NCI-H748 (cell line): ENCODE measurements around the gene TSPAN33.
A peak's percentile ranks its signal among the peaks of the same experiment; 100 is the strongest.
"Not testable (repeated sequence)": the region's sequence is repeated elsewhere in the genome, so short reads cannot be mapped to it uniquely, and the experiment has no call there.

Experiments
- DNase-seq: peaks from one replicate; lab custom pipeline; 2025; ENCODE audit not compliant: unreplicated experiment; lab: John Stamatoyannopoulos, UW

TSPAN33 gene

GRCh38 chr7:129205126-129205818, 60.8 kb downstream of the TSPAN33 start:
- DNase-seq: no peak

DNA sequence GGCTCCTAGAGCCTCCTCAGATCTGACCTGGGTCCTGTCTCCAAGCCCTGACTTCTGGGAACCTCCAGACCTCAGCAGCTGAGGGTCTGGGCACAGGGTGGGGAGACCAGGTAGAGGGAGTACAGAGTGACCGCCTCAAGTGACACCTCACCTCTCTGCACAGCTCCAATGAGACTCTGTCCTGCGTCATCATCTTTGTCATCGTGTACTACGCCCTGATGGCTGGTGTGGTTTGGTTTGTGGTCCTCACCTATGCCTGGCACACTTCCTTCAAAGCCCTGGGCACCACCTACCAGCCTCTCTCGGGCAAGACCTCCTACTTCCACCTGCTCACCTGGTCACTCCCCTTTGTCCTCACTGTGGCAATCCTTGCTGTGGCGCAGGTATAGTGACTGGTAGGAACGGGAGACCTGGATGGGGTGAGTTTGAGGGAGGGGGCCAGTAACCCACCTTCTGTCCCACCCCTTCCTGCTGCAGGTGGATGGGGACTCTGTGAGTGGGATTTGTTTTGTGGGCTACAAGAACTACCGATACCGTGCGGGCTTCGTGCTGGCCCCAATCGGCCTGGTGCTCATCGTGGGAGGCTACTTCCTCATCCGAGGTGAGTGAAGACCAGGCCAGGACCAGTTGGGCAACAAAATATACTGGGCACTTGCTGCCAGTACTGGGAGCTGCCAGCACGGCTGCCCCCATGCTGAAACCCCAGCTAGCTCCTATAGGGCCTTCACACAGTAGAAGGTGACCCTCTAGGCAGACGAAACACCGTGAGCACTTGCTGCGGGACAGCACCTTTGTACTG, 61.7 kb downstream of the TSPAN33 start:
- DNase-seq: no peak

- DNase-seq: no peak
Observed at GRCh38 chr7:129208667-129209066, 64.2 kb downstream of the TSPAN33 start.

- no peak for DNase-seq
Observed at GRCh38 chr7:129209067-129209926, 64.8 kb downstream of the TSPAN33 start.

DNA sequence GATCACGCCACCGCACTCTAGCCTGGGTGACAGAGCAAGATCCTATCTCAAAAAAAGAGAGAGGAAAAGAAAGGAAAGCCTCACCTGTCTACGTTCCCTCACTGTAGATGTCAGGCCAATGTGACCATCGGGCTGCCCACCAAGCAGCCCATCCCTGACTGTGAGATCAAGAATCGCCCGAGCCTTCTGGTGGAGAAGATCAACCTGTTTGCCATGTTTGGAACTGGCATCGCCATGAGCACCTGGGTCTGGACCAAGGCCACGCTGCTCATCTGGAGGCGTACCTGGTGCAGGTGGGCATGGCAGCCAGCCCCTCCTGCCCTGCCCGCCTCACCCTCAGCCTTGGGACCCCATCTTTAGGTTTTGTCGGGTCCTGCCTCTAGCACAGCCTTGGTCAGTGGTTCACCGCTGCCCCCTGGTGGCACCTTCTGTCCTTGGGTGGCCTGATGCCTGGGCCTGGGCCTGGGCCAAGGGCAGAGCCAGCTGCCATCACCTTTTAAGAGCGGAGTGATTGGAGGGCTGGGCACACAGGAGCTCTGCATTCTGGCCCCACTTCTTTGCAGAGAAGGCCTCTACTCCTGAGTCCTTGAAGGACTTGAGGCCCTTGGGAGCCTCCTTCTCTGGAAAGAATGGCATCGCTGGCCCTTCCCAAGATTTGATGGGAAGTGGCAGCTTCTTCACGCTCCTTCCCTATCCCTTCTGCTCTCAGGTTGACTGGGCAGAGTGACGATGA, 65.9 kb downstream of the TSPAN33 start:
- DNase-seq: peak; percentile 56

DNA sequence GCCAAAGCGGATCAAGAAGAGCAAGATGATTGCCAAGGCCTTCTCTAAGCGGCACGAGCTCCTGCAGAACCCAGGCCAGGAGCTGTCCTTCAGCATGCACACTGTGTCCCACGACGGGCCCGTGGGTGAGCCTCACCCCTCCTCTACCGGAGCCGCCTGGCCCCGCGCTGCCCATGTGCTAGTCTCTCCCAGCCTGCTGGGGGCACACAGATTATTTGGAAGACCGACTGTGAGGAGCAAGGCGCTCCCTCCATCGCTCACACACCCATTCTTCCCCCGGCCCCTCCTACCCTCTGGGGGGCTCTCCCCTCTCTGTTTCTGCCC, 66.4 kb downstream of the TSPAN33 start:
- DNase-seq: no peak

DNA sequence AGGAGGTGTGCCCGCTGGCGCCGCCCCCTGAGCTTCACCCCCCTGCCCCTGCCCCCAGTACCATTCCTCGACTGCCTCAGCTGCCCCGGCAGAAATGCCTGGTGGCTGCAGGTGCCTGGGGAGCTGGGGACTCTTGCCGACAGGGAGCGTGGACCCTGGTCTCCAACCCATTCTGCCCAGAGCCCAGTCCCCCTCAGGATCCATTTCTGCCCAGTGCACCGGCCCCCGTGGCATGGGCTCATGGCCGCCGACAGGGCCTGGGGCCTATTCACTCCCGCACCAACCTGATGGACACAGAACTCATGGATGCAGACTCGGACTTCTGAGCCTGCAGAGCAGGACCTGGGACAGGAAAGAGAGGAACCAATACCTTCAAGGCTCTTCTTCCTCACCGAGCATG, 67.6 kb downstream of the TSPAN33 start:
- no peak for DNase-seq

- no peak for DNase-seq
Observed at GRCh38 chr7:129212596-129212995, 68.1 kb downstream of the TSPAN33 start.

GRCh38 chr7:129213828-129214227, 69.3 kb downstream of the TSPAN33 start:
- peak; percentile 68 for DNase-seq

DNA sequence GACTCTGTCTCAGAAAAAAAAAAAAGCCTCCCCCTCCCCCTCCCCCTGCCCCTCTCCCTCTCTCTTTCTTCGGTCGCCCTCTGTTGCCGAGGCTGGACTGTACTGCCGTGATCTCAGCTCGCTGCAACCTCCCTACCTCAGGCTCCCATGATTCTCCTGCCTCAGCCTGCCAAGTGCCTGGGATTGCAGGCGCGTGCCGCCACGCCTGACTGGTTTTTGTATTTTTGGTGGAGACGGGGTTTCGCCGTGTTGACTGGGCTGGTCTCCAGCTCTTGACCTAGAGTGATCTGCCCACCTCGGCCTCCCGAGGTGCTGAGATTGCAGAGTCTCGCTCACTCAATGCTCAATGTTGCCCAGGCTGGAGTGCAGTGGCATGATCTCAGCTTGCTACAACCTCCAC, 71.2 kb downstream of the TSPAN33 start:
- not testable (repeated sequence) for DNase-seq

DNA sequence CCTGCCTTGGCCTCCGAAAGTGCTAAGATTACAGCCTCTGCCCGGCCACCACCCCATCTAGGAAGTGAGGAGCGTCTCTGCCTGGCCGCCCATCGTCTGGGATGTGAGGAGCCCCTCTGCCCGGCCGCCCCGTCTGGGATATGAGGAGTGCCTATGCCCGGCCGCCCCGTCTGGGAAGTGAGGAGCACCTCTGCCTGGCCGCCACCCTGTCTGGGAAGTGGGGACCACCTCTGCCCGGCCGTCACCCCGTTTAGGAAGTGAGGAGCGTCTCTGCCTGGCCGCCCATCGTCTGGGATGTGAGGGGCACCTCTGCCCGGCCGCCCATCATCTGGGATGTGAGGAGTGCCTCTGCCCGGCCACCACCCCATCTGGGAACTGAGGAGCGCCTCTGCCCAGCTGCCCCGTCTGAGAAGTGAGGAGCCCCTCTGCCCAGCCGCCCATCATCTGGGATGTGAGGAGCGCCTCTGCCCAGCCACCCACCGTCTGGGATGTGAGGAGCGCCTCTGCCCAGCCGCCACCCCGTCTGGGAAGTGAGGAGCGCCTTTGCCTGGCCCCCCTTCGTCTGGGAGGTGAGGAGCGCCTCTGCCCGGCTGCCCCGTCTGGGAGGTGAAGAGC, 71.7 kb downstream of the TSPAN33 start:
- not testable (repeated sequence) for DNase-seq

DNA sequence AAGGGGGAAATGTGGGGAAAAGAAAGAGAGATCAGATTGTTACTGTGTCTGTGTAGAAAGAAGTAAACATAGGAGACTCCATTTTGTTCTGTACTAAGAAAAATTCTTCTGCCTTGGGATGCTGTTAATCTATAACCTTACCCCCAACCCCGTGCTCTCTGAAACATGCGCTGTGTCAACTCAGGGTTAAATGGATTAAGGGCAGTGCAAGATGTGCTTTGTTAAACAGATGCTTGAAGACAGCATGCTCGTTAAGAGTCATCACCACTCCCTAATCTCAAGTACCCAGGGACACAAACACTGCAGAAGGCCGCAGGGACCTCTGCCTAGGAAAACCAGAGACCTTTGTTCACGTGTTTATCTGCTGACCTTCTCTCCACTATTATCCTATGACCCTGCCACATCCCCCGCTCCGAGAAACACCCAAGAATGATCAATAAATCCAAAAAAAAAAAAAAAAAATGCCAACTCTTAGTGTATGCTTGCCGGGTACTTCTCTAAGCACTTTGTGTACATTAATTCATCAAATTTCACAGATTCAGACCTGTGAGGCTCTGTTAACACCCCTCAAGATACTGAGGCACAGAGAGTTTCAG, 72.4 kb downstream of the TSPAN33 start:
- not testable (repeated sequence) for DNase-seq

DNA sequence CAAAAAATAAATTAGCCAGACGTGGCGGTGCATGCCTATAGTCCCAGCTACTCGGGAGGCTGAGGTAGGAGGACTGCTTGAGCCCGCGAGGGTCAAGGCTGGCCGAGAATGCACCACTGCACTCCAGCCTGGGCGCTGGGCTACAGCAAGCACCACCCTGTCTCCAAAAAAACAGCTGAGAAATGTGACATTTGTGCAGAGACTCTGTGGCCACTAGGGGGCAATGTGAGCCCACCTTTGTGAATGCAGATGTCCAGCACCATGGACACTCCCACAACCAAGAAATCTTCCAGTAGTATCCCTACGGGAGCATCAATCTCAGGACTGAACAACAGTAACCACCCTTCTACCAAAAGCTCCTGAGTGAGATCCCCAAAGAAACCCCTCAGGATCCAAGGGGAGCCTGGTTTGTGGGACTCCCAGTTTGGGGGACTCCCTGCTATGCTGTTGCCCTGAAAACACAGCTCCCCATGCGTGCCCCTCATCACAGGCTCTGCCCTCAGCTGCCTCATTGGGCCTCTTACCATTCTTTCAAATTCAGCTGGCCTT, 74.1 kb downstream of the TSPAN33 start:
- peak; percentile 78 for DNase-seq

DNA sequence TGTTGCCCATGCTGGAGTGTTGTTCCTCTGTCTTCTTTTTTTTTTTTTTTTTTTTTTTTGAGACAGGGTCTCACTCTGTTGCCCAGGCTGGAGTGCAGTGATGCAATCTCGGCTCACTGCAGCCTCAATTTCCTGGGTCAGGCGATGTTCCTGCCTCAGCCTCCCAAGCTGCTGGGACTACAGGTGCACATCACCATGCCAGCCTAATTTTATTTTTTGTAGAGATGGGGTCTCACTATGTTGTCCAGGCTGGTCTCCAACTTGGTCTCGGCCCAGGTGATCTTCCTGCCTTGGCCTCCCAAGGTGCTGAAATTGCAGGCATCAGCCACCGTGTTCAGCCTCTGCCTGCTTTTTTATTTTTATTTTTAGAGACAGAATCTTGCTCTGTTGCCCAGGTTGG, 74.7 kb downstream of the TSPAN33 start:
- DNase-seq: not testable (repeated sequence)
